HAP-1 (cell line): Measurements from ENCODE around the gene KRT79.
A peak's percentile ranks its signal among the peaks of the same experiment; 100 is the strongest.
"Not testable (repeated sequence)": the region's sequence is repeated elsewhere in the genome, so short reads cannot be mapped to it uniquely, and the experiment has no call there.

ENCODE experiments used
- DNase-seq, 2 experiments: peaks; one replicate each; pipeline ENCODE4 v3.0.0-alpha.2; 2016 to 2020; ENCODE audit warnings: low spot score in 2 of 2
- H3K27me3 ChIP-seq: fragments of 250-450 bp; sonication (Bioruptor Pico); 2 replicates; pipeline ENCODE4 v1.5.1; 2020; ENCODE audit warnings: low read depth, mild to moderate bottlenecking, moderate library complexity
- H3K36me3 ChIP-seq: fragments of 250-450 bp; sonication (Bioruptor Pico); replicated peaks from 2 replicates; pipeline ENCODE4 v1.5.1; 2020; ENCODE audit warnings: mild to moderate bottlenecking
- H3K4me1 ChIP-seq: fragments of 250-450 bp; sonication (Bioruptor Pico); 2 replicates; pipeline ENCODE4 v1.5.1; 2020; ENCODE audit warnings: mild to moderate bottlenecking
- H3K4me3 ChIP-seq: fragments of 250-450 bp; sonication (Bioruptor Pico); 2 replicates; pipeline ENCODE4 v1.5.1; 2020; ENCODE audit warnings: mild to moderate bottlenecking, moderate library complexity
- H3K9me3 ChIP-seq: fragments of 250-450 bp; sonication (Bioruptor Pico); 2 replicates; pipeline ENCODE4 v1.5.1; 2020; ENCODE audit warnings: mild to moderate bottlenecking, moderate library complexity
- in situ Hi-C: fragments of 300-500 bp; cut with MboI; formaldehyde crosslinking; loops from 3 replicates; pipeline ENCODE4 v1.14.3; 2020; ENCODE audit warnings: low sequenced_read_pairs, inconsistent platforms, mixed read lengths

The KRT79 gene

DNA sequence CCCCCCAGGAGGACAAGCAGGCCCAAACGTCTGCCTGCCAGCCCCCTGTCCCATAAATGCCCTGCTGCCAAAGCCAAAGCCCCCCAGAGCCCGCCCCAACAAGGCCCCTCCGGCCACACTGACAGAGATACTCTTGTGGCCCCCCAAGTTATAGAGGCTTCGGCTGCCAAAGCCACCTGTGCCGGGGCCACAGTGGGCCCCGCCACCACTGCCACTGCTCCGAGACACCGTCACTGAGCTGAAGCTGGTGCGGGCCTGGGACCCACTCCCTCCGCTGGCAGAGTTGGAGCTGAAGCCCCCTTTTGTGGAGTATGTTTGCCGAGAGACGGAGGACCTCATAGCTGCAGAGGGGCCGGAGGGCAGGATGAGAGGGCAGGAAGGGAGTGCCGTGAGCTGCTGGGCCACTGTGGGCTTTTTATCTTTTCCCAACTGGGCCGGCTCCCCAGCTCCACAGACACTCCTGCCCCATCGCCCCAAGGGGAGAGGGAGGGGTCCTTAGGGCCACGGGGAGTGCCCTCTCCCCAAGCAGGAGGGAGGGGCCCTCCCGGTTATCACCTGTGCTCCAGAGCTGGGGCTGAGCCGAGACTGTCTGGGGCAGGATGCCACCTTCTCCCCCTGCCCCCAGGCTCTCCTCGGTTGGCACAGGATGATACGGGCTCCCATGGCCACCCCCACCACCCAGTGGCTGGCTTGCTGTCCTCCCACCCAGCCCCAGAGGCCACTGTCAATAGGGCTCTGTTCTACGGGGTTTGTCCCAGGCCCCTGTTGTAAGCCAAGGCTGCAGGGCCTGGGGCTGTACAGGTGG lies at the start of gene KRT79:
Gene KRT79, minus strand, starts transcription at position 390 of the 805 bp plus-strand sequence. Its CDS starts 51 bp downstream, at position 339.
- H3K4me1 ChIP-seq, result no peaks in the 10 kb centered on the region
- in situ Hi-C loops, result no loop called here
- no peak within 1 kb of the TSS for H3K4me3 ChIP-seq
- H3K9me3 ChIP-seq, result no peaks in the 10 kb centered on the region
- DNase-seq, result no peak
- no peaks in the 10 kb centered on the region for H3K36me3 ChIP-seq
- H3K27me3 ChIP-seq, result peaks cover 2% of the 10 kb centered on the region; the same call in 1 of the 2 replicates

DNA sequence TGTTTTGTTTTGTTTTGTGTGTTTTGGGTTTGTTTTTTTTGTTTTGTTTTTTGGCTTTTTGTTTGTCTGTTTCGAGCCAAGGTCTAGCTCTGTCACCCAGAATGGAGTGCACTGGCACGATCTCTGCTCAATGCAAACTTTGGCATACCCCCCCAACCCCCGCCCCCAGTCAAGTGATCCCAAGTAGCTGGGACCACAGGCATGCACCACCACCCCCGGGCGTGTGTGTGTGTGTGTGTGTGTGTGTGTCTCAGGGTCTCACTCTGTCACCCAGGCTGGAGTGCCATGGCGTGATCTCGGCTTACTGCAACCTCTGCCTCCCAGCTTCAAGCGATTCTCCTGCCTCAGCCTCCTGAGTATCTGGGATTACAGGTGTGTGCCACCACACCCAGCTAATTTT lies 46.4 kb upstream of the KRT79 start:
- H3K9me3 ChIP-seq, H3K4me1 ChIP-seq, H3K36me3 ChIP-seq, H3K27me3 ChIP-seq, in situ Hi-C loops, H3K4me3 ChIP-seq, DNase-seq: not testable (repeated sequence)

DNA sequence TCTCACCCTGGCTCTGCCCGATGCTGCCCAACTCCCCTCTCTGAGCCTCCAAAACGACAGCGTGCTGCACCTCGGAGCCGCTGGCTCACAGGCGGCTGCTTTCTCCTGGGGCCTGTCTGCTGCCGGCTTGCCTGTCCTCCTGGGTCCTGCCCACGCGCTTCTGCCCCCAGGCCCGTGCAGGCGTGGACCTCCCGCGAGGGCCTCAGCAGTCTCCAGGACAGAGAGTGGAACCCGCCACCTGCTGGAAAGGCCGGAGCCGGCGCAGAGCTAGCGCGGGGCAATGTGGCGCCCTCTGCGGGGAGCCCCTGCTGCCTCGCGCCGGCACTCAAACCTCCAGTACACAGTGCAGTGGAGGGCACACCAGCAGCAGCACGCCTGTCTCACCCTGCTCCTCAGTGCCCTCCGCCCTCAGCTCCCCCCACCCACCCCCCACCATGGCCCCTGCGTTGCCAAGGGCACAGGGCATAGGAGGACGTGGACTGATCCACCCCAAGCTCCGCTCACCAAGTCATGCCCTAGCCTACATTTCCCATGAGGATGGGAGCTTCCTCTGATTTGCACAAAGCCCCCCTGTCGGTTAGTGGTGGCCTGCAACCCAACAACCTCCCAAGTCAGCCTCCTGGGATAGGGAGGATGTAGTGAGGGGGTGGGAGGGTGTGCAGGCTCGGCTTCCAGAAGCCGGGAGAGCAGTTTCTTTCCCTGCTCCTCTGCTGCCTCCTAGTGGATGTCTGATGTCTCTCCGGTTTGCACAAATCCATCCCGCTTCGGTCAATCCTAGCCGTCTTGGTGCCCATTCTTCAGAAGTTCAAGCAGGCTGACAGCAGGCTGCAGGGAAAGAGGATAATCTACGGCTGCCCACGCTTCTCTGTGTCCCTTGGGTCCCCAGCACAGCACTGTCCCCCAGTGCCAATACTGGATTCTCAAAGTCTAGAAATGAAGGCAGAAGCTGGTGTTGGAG lies 45.6 kb upstream of the KRT79 start:
- peaks cover 8% of the 10 kb centered on the region for H3K4me1 ChIP-seq
- in situ Hi-C loops, result loop anchor here (5.0 to 10.0 kb wide), 2 partner anchors 515 to 727 kb away; partner anchors contain the start of gene KRT85
- no peaks in the 10 kb centered on the region for H3K36me3 ChIP-seq
- no peak overlapping the region for H3K4me3 ChIP-seq
- DNase-seq, result peak; percentile 87 to 93
- no peaks in the 10 kb centered on the region for H3K27me3 ChIP-seq
- H3K9me3 ChIP-seq, result no peaks in the 10 kb centered on the region

DNA sequence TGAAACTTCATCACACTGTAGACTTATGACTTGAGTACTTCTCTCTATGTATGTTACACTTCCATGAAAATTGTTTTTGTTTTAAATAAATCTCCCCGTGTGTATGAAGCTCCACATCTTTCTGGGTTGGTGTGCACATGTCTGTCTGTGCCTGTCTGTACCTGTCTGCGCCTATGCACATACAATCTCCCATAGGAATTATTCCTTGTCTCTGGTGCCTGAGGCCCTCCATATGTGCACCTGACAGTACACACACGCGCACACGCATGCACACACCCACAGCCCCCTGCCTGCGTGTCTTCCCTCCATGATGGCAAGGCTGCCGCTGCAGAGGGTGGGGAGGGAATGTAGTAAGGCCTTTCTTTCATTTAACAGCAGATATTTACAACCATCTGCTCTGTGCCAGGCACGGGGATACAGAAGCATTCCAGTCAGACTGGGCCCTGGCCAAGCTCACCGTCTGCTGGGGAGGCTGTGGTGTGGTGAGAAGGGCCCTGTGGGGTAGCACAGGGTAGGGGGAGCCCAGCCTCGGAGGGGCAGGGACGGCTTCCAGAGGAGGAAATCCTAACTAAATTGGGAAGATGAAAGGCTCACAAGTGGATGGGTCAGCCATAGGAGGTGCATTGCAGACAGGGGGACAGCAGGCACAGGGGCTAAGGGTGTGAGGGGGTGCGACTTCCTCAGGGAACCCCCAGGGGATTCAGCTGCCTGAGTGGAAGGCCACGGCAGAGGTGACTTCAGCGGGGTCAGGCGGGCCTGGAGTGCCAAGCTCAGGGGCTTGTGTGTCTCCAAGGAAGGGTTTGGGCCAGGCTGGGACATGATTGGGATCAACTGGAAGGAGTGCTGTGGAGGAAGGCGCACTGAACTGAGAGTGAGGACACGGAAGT lies 44.6 kb upstream of the KRT79 start:
- peaks cover 15% of the 10 kb centered on the region for H3K4me1 ChIP-seq
- no peak for DNase-seq
- in situ Hi-C loops, result loop anchor here (5.0 to 10.0 kb wide), 2 partner anchors 514 to 726 kb away; partner anchors contain the start of gene KRT85
- H3K9me3 ChIP-seq, result no peaks in the 10 kb centered on the region
- no peaks in the 10 kb centered on the region for H3K36me3 ChIP-seq
- H3K4me3 ChIP-seq, result no peak overlapping the region
- no peaks in the 10 kb centered on the region for H3K27me3 ChIP-seq

DNA sequence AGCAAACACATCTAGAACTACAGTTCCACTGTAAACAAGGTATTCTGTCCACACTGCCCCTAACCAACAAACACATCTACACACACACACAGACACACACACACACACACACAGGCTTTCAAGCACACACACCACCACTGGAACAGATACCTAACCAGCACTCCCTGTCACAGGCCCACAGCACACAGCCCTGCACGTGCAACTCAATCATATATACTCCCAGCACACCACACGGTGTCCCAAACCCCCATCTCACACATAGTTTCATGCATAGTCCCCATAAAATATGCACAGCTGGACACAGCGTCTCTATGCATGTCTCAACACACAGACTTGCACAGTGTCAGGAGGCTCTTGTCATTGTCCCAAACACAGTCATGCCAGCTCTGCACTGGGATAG lies 43.1 kb upstream of the KRT79 start:
- no peak overlapping the region for H3K4me3 ChIP-seq
- in situ Hi-C loops, result loop anchor here (5.0 to 10.0 kb wide), 2 partner anchors 512 to 725 kb away; partner anchors contain the start of gene KRT85
- H3K9me3 ChIP-seq, result no peaks in the 10 kb centered on the region
- peaks cover 20% of the 10 kb centered on the region for H3K4me1 ChIP-seq
- H3K27me3 ChIP-seq, result no peaks in the 10 kb centered on the region
- DNase-seq, result no peak
- H3K36me3 ChIP-seq, result no peaks in the 10 kb centered on the region

DNA sequence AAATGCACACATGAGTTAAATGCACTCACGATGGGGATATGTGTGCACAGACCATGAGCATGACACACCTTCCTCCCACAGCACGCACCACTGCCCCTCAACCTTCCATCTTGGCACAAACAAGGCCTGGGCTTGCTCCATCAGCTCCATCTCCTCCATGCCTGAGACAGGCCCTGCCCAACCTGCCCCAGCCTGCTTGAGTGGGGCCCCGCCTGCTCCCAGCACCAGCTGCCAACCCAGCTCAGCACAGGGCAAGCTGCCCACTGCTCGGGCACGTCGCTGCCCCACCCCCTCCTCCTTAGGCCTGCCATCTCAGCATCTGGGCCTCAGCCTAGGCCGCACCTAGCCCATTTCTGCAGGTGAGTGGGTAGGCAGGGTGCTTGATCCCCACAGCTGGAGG lies 42.3 kb upstream of the KRT79 start:
- no peak overlapping the region for H3K4me3 ChIP-seq
- DNase-seq, result no peak
- in situ Hi-C loops, result loop anchor here (5.0 to 10.0 kb wide), 2 partner anchors 512 to 724 kb away; partner anchors contain the start of gene KRT85
- no peaks in the 10 kb centered on the region for H3K36me3 ChIP-seq
- H3K4me1 ChIP-seq, result peaks cover 20% of the 10 kb centered on the region
- no peaks in the 10 kb centered on the region for H3K27me3 ChIP-seq
- no peaks in the 10 kb centered on the region for H3K9me3 ChIP-seq

DNA sequence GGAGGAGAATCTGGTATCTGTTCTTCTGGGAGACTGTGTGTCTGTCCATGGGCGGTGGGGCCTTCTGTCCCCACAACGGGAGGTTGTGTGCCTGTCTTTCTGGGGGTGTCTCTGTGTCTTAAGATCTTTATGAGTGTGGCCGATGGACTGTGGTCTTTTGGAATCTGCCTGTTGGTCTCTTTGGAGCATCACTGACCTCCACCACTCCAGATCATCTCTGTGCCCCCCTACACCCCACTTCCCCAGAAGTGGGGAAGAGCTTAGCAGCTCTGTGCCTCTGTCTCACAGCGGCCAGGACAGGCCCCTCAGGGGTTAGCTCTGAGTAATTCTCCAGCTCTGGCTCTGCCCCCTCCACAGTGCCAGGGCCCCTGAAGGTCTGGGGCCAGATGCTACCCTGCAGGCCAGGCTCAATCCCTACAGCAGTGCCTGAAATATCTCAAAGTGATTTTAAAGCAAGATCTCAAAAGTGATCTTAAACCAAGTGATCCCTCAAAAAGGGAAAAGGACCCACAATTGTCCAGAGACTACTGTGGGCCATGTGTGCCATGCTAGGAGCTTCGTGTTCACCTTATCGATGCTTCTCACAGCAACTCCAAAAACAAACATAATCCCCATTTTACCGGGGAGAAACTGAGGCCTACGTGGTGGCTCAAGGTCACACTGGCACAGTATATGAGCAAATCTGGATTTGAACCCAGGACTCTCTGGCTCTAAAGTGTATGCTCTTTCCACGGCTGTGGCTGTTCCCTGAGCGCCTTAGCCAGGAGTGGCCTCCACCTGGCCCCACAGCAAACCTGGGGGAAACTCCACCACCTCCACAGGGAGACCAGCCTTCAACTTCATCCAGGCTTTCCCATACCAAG lies 40.7 kb upstream of the KRT79 start:
- Histone ChIP-seq H3K9me3 (no peaks in the 10 kb centered on the region), H3K27me3 (no peaks in the 10 kb centered on the region), H3K36me3 (no peaks in the 10 kb centered on the region), H3K4me3 (peak overlapping the region; percentile 27), H3K4me1 (peaks cover 15% of the 10 kb centered on the region)
- in situ Hi-C loops, result loop anchor here (5.0 to 10.0 kb wide), 2 partner anchors 510 to 723 kb away; partner anchors contain the start of gene KRT85
- DNase-seq, result no peak

DNA sequence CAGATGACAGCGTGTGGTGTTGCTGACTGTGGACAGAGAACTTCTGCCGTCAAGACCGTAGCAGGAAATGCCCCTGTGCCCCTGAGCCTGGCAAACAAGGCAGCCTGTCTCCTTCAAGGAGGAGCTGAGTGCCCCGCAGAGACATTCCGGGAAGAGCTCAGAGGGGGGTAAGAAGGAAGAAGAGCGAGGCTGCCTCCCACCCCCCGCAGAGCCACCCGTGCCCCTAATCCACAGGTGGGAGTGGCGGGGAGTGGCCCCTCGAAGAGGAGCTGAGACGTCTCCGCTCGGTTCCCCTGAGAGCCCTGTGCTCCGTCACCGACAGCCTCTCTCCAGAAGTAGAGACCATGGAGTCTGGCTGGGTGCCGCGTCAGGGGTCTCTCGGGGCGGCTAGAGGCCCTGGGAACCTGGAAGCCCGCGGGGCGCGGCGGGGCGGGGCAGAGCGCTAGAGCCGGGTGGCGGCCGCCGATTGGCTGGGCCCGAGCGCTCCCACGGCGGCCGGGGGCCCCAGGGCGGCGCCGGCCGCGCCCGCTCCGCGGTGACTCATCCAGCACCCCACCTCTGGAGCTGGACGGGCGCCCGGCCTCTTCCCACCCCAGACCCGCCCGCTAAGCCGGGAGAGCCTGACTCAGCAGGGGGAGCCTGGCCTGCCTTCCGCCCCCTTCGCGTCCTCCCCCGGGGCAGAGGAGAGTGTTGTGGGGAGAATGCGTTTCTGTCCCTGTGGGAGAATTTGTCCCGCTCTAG lies 39.9 kb upstream of the KRT79 start:
- Histone ChIP-seq H3K4me1 (peaks cover 14% of the 10 kb centered on the region), H3K9me3 (no peaks in the 10 kb centered on the region), H3K36me3 (no peaks in the 10 kb centered on the region), H3K4me3 (peak overlapping the region; percentile 27), H3K27me3 (no peaks in the 10 kb centered on the region)
- peak; percentile 48 to 82 for DNase-seq
- in situ Hi-C loops, result loop anchor here (10.0 kb wide), 1 partner anchor 509 kb away; the partner anchor contains the start of gene KRT85

DNA sequence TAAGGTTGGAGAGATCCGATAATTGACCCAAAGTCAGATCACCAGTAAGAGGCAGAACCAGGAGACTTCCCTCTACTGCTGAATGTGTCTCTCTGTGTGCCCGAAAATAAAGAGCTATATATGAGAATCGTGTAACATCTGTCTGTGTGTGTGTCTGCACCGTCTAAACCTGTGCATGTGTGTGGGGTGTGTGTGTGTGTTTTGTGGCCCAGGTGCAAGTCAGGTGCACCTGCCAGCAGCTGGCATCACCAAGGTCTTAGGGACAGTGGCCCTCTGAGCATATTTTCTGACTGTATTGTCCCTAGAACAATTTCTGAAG lies 39.4 kb upstream of the KRT79 start:
- no peaks in the 10 kb centered on the region for H3K9me3 ChIP-seq
- H3K36me3 ChIP-seq, result no peaks in the 10 kb centered on the region
- in situ Hi-C loops, result loop anchor here (10.0 kb wide), 1 partner anchor 509 kb away; the partner anchor contains the start of gene KRT85
- peak overlapping the region; percentile 27 for H3K4me3 ChIP-seq
- H3K4me1 ChIP-seq, result peaks cover 14% of the 10 kb centered on the region
- no peak for DNase-seq
- no peaks in the 10 kb centered on the region for H3K27me3 ChIP-seq

DNA sequence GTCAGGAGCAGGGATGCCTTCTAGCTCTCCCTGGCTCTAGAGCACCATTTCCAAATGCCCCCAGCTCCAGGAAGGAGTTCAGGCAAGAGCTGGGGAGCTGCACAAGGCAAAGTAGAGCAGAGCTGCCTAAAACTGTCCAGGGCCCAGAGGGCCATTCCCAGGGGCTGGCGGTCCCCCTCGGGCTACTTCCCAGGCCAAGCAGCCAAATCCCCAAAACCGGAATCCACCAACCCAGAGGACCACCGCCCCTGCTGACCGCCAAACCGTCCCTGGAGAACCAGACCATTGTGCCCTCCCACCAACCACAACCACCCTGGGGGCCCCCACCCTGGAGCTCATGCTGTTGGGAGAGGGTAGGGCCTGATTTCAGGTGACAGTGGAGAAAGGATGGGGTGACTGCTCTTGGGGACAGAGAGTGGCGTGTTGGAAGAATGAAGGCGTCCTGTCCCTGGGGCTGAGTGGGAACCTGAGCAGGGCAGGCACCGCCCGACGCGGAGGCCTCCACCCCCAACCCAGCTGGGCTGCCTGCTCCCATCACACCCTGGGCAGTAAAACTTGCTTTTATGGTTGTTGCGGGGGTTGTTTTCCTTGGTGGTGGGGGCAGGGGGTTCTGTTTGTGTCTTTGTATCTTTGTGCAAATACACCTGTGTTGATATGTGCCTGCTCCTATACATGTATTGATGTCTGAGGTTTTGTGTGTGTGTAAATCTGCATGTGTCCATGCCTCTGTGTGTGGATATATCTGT lies 38.7 kb upstream of the KRT79 start:
- in situ Hi-C loops, result loop anchor here (10.0 kb wide), 1 partner anchor 508 kb away; the partner anchor contains the start of gene KRT85
- peaks cover 14% of the 10 kb centered on the region for H3K4me1 ChIP-seq
- H3K36me3 ChIP-seq, result no peaks in the 10 kb centered on the region
- DNase-seq, result no peak
- H3K9me3 ChIP-seq, result no peaks in the 10 kb centered on the region
- no peaks in the 10 kb centered on the region for H3K27me3 ChIP-seq
- H3K4me3 ChIP-seq, result no peak overlapping the region

DNA sequence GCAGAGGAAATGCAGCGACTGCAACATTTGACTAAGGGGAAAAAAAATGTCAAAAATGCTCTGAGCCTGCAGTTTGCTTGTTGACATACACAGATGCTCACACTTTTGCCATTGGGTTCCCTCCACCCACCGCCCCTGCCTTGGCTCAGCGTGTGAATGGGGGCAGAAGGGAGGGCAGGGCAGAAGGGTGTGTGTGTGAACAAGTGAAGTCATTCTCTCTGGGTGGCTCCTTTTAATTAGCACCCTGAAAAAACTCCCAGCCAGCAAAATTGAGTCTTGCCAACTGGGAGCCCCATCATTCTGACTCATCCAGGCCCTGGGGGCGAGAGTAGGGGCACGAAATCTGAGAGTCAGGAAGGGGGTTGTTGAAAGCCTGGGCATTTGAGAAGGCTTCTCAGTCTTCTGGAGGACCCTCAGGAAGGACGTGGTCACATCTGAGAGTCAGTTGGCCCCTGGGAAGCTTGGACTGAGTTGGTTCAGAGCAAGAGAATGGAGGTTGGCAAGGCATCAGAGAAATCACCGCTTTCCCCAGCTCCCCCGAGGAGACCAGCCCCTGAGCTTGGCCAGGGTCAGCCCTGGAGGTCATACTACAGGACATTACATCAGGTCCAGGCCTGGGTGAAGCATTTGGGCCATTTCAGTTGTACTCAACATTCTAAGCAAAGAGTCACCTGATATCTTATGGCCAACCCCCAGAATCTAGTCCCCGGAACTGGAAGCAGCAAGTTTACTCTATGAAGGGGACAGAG lies 37.4 kb upstream of the KRT79 start:
- Histone ChIP-seq H3K9me3 (no peaks in the 10 kb centered on the region), H3K36me3 (no peaks in the 10 kb centered on the region), H3K4me3 (no peak overlapping the region), H3K4me1 (peaks cover 14% of the 10 kb centered on the region), H3K27me3 (no peaks in the 10 kb centered on the region)
- in situ Hi-C loops, result loop anchor here (10.0 kb wide), 1 partner anchor 507 kb away; the partner anchor contains the start of gene KRT85
- no peak for DNase-seq
